HS-27A (cell line): ENCODE data around the gene NIN.
"Not testable (repeated sequence)": the region's sequence is repeated elsewhere in the genome, so short reads cannot be mapped to it uniquely, and the experiment has no call there.

Experiments used
- DNase-seq: peaks from one replicate; pipeline ENCODE4 v3.0.0-alpha.2; 2012; ENCODE audit warnings: low read depth, missing footprints

Gene NIN

DNA sequence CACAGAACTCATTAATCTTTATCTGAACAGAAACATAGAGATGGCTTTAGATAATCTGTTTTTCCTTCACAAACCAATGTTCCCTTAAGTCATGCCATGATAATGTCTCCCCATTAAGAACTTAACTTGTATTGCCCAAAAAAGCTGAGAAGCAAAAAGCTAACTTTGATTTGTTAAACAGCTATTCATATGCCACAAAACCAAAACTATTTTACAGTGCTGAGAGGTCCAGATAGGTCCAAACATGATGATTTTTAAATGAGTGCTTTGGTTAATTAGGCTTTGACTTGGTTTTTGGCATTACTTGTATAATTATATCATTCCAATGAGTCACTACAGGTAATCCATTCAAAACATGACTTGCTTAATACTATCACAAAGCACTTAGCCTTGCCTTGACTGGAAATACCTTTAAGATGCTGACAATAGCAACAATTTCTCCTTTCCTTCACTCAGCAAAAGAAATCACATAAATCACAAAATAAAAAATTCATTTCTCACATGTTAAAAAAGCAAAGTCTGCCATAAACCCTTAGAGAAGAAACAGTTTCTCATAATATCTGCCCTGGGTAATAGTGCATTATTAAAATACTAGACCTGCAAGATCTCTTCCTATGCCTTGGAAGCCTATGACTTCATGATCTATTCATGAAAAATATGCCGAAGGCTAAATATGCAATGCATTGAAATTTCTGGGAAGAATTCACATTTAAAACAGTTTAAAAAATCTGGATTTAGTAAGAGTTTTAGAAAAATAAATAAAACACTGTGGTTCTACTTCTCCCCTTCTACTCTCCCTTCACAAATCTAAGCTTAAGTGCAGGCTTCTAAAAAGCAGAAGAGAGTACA is 110.8 kb downstream of the NIN start:
- DNase-seq: no peak

DNA sequence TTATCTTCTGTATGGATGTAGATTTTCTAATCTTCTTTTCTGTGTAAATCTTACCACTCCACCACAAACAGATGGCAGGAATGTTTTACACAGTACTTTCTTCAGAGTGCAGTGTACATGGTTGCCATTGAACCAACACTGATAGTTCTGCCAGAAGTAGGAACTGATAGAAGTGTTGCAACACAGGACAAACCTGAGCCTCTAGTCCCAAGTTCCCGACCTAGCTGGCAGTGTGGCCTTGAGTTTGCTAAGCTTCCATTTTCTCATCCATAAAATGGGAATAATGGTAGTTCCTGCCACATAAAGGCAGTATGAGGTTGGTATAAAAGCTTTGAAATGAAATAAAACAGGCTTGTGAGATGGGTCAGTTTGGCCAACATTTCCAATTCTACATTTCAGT is 112.0 kb downstream of the NIN start:
- DNase-seq: no peak

GRCh38 chr14:50717811-50718210 is 113.2 kb downstream of the NIN start:
- DNase-seq: no peak

GRCh38 chr14:50714450-50715073 is 116.4 kb downstream of the NIN start:
- no peak for DNase-seq

DNA sequence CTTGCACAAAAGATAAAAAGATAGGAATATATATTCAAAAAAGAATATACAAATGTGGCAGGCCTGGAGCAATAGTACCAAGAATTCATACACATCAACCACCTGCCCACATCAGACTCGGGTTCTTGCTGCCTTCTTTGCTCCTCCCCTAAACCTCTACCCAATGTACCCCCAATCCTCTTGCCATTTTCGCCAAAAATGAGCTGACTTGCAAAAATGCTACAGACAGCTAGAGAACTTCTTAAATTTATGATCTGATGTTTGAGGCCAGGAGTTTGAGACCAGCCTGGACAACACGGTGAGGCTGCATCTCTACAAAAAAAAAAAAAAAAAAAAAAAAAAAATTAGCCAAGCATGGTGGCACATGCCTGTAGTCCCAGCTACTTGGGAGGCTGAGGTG is 119.9 kb downstream of the NIN start:
- DNase-seq: no peak

DNA sequence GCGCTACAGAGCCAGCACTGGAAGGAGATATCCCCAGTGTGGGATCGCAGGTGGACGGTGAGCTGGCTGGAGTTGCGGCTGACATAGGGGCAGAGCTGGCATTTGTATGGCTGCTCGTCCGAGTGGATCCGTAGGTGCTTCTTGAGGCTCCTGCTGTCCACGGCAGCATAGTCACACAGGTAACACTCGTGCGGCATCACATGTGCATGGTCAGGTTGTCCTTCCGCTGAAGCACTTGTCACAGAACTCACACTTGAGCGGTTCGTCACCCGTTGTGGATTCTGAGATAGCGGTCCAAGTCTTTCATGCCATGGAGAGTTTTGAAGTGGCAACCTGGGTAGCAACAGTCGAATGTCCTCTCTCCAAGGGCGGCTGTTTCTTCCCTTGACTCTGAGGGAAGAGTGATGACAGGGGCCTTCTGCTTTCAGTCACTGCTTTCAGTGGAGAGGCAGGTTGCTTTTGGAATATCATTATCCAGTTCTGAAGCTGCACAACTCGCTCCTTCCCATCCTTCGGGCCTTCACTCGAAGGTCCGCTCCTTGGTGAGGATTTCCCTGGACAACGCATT is 125.9 kb downstream of the NIN start:
- DNase-seq: no peak

DNA sequence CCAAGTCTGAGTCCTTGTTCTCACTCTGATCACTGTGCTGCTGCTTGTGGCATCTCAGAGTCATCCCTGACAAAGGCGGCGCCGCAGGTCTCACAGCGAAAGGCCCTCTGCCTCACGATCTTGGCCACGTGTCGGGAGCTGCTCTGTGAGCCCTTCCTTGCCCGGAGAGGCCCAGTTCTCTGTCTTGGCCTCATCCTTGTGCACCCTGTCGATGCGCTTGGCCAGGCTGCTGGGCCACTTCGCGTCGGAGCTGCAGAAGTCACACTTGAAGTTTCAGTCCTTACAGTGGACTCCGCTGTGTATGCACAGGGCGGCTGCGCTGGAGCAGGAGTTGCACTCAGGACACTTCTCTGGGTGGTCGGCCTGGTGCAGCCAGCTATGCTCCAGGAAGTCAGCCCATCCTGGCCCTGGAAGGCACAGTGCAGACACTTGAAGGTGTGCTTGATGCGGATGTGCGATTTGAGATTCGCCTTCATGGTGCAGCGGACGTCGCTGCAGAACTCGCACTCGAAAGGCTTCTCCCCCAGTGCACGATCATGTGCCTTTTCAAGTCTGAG is 126.4 kb downstream of the NIN start:
- no peak for DNase-seq

- DNase-seq: no peak
These were observed 133.2 kb downstream of the NIN start for GRCh38 chr14:50697659-50698290.

DNA sequence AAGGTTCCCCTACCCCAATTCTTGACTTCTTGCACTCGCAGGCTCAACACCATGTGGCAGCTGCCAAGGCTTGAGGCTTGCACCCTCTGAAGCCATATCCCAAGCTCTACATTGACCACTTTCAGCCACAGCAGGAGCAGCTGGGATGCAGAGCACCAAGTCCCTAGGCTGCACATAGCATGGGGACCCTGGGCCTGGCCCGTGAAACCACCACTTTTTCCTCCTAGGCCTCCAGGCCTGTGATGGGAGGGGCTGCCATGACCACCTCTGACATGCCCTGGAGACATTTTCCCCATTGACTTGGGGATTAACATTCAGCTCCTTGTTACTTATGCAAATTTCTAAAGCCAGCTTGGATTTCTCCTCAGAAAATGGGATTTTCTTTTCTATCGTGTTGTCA is 136.7 kb downstream of the NIN start:
- DNase-seq: not testable (repeated sequence)

GRCh38 chr14:50688875-50689274 is 142.1 kb downstream of the NIN start:
- DNase-seq: no peak

DNA sequence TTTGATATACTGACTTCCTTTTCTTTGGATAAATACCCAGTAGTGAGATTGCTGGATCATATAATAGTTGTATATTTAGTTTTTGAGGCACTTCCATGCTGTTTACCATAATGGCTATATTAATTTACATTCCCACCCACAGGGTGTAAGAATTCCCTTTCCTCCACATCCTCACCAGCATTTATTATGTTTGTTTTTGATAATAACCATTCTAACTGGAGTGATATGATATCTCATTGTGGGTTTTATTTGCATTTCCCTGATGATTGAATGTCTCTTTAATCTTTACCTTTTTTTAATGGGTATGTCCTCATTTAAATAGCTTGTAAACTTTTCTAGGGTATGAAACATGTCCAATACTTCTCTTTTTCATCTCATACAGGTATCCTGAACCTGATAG is 151.3 kb downstream of the NIN start:
- DNase-seq: no peak

GRCh38 chr14:50678163-50678562 is 152.8 kb downstream of the NIN start:
- no peak for DNase-seq

GRCh38 chr14:50677527-50678063 is 153.4 kb downstream of the NIN start:
- peak; percentile 75 for DNase-seq

DNA sequence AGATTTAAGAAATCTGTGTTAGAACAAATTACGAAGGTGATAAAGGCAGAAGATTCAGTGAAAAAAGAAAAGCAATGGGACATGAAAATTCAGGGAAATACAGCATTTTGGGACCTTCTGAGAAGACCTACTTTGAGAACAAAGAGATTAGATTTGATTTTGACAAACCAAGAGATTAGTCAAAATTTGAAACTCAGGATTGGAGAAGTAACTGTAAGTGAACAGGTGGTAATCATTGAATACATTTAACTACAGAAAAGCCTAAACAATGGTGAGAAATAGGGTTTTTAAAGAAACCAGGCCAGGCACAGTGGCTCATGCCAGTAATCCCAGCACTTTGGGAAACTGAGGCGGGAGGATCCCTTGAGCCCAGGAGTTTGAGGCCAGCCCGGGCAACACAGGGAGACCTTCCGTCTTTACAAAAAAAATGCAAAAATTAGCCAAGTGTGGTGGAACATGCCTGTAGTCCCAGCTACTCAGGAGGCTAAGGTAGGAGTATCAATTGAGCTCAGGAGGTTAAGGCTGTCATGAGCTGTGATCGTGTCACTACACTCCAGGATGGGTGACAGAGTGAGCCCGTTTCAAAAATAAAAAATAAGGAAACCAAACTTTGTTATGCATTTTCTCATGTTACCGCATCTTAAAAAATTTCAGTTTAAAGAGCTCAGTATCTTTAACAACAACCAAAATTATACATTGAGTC is 154.0 kb downstream of the NIN start:
- no peak for DNase-seq

DNA sequence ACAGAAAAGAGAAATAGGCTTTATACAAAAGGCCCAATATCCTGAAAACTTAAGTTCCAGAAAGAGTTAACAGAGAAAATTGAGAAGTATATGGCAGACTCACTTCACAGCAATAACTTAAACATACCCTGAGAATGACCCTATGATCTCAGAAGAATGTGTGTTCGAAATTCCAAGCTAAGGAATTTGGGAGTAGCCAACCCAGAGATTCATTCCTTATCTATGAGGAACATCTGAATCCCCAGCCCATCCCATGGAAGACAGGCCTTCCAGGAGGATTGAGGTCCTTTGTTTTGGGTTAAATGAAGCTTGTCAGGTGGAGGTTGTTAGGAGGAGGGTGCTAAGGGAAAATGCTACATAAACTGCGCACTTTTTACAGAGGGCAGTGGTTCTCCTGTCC is 155.4 kb downstream of the NIN start:
- no peak for DNase-seq

- DNase-seq: no peak
These were observed 160.1 kb downstream of the NIN start for GRCh38 chr14:50670866-50671256.

DNA sequence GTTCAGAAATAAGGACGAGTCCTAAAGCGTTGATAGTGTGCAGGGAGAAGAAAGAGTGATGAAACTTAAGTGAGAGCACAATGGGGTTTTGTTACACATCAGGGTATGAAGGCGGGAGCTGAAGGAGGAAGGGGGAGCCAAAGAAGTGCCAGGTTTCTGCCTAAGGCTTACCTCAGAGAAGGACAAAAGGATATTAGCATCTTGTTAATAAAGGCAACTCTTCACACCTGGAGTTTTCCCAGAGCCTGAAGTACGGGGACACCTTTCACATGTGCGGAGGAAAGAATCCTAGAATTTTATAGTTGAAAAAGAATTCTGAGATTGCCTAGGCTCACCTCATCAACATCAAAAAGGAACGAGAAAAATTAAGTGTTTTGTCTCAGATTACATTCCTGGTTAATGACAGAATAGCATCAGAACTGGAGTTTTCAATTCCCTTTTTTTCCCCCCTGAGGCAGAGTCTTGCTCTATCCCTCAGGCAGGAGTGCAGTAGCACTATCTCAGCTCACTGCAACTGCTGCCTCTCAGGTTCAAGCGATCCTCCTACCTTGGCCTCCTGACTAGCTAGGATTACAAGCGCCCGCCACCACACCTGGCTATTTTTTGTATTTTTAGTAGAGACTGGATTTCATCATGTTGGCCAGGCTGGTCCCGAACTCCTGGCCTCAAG is 160.6 kb downstream of the NIN start:
- no peak for DNase-seq
